Hippocampal formation (tissue), 2 donors: Measurements from ENCODE around the gene CRTAC1.
"Not testable (repeated sequence)": the region's sequence is repeated elsewhere in the genome, so short reads cannot be mapped to it uniquely, and the experiment has no call there.

Experiments
- DNase-seq, 2 donors: peaks; one replicate each; lab custom pipeline; 2025; lab: John Stamatoyannopoulos, UW

The CRTAC1 gene

GRCh38 chr10:97870990-97871389 lies 159.4 kb downstream of the CRTAC1 start:
- no peak for DNase-seq

GRCh38 chr10:97869091-97870042 lies 161.1 kb downstream of the CRTAC1 start:
- DNase-seq, result peak; percentile 57 to 86

DNA sequence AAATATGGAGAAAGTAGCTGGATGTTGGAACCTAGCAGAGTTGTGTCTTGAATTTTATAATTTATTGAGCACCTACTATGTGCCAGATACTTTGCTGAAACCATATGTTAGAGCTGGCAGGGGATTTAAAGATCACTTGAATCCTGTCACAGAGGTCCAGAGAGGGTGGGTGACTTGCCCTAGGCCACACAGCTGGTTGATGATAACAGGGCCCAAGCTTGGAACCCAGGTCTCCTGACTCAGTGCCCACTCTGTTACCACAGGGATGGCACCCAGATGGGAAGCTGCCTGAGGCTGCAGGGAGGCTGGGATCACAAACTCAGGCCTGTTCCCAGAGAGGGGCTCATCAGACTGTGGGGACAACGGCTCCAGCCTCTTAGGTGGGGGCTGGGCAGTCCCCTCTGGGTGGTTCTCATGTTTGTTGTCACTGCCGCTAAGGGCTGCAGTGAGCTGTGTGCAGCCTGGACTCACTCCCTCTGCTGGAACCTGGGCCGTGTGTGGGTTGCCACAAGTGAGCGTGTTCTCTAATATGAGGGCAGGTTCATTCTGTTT lies 162.2 kb downstream of the CRTAC1 start:
- no peak for DNase-seq

DNA sequence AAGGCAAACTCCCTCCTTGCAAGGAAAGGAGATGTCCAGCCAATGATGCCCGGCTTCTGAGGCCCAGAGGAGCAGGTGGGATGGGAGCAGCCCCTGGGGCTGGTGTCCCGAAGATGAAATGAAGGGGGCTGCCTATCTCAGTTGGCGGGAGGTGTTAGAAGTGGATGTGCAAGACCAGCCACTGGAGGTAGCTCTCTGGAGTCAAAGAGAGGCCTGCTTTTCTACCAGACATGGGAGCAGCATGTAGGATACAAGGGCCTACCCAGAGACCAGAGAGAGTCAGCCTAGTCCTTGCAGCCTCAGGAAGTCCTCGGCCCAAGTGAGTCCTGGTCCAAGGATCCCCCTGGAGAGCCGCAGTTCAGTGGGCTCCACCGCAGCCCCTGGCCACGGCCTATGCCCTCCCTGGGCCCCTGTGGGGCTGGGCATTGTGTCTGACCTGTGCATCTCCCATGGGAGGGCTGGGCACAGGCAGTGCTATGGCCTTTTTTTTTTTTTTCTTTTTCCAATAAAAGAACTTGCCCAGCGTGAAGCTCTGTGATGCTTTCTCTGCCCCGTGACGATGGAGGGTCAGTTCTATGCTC lies 163.1 kb downstream of the CRTAC1 start:
- DNase-seq, result no peak

DNA sequence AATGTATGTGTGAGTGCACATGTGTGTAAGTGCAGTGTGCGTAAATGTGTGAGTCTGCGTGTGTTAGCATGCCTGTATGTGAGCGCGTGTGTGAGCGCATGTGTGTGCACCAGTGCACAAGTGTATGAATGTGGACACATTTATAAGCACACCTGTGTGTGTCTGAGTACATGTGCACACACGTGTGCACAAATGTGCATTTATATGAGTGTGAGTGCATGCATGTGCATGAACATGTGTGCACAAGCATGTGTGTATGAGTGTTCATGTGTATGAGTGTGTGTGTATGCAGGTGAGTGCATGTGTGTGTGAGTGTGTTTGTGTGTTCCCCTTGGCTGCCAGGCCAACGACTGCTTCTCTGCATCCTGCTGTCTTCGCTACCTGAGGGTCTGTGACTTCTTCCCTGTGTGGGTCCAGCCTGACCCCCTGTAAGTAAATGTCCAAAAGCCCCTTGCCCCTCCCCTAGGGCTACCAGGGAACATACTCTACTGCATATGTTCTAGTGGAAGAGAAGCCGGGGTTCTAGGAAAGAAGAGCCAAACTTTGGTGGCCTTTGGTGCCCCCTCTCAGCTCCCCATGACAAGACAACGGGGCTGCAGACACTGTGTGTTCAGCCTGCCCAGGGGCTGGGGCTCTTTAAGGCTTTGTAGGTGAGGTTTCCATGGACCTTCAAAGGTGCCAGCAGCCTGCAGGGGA lies 163.7 kb downstream of the CRTAC1 start:
- DNase-seq, result no peak

DNA sequence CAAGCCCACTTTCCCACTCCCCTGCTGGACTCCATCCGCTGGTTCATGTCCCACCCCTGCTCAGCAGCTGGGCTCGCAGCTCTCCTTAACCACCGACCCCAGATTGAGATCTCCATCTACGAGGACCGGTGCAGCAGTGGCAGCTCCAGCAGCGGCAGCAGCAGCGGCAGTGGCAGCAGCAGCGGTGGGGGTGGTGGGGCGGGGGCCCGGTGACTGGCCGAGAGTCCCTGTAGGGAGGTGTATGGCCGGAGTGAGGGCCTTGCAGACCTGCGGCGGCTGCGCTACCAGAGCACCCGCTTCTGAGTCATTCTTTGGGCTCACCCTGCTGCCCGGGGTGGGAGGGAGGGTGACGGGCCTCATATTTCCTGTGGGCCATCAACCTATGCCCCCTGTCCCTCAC lies 164.9 kb downstream of the CRTAC1 start:
- no peak for DNase-seq

DNA sequence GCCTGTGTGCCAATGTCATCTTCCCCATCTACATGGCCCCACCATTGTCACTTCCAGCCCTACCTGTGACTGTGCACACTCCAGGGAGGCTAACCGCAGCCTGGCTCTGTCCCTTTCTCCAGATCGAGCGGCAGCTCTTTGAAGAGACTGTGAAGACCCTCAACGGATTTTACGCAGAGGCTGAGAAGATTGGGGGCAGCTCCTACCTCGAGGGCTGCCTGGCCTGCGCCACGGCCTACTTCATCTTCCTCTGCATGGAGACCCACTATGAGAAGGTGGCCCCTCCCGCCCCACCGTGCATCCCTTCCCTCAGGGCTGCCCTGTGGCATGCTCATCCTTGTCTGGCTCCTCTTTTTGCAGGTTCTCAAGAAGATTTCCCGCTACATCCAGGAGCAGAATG lies 166.6 kb downstream of the CRTAC1 start:
- DNase-seq, result no peak

DNA sequence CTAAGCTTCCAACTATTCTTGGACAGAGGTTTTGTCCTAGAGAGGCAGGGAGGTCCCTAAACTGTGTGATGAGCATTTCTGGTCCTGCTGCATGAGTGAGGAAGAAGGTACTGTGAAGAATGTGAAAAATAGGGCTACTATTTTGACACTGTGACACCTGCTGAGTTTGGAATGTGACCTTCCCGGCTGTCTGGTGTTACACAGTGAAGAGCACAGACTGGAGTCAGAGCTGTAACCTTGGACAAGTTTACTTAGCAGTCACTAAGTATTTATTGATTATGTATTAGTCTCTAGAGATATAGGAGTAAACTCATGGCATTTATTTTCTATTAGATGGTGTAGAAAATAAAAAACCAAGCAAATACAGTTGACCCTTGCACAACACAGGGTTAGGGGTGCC lies 168.5 kb downstream of the CRTAC1 start:
- DNase-seq, result no peak

DNA sequence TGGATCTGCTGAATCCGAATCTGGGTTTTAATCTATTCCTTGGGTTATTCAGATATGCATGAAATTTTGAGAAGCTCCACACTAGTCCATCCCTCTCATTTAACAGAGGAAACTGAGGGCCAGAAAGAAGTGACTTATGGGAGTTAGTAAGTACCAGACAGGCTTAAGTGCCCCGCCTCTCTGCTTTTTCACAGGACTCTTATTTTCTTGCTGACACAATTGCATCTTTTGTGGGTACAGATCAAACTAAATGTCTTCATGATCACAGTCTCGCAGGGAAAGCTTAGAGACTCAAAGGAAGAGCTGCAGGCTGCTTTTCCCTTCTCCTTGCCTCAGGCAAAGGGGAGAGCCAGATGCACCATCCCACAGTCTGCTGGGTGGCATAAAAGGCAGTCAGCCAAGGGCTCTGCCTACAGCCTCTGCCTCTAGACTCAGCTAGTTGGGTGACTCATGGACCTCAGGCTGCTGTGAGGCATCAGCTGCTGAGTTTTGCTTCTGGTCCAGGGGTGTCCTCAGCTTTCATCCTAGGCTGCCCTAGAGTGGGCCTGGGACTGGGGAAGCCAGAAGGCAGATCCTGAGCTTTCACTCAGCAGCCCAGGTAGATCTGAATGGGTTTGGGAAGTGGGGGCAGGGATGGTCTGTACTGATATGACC lies 169.2 kb downstream of the CRTAC1 start:
- no peak for DNase-seq

GRCh38 chr10:97858001-97858439 lies 172.4 kb downstream of the CRTAC1 start:
- DNase-seq, result no peak

DNA sequence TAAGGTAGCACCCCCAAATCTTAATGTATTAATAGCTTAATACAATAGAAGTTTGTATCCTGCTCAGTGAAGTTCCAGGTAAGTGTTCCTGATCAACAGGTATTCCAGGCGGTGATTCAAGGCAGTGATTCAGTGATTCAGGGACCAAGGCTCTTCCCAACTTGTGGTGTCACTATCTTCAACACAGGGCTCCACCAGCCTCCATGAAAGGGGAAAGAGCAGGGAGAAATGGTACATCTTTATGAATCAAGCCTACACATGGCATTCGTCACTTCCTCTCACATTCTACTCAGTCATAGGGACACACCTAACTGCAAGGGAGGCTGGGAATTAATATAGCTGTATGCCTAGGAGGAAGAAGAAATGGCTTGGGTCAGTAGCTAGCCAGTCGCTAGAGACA lies 175.7 kb downstream of the CRTAC1 start:
- no peak for DNase-seq

GRCh38 chr10:97852840-97853405 lies 177.5 kb downstream of the CRTAC1 start:
- DNase-seq, result no peak

GRCh38 chr10:97852277-97852676 lies 178.1 kb downstream of the CRTAC1 start:
- no peak for DNase-seq

DNA sequence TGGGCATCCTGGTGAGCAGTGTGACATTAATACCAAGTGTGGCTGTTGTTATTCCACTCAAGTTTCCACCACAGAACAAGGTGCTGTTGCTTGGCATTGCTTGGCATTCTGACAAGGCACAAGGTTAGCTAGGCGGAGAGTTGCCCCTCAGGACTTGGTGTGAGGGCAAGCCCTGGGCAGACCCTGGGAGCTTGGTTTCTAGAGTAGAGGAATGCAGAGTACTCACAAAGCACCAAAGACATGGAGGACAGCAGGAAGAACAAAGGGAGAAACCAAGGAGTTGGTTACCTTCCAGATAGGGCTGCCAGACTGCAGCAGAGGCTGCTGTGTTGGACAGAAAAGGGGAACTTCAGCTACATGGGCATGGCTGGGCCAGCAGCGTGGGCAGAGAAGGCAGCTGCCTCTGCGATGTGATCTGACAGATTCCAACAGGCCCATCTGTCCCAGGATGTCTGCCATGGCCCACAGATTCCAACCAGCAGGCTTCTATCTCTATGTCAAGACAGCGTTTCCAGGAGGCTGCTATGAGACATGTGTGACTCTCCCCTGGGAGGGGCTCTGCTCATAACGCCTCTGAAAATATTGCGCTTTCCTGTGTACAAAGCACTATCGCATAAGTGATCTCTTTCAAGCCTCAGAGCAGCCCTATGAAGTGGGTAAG lies 178.9 kb downstream of the CRTAC1 start:
- DNase-seq, result peak; percentile 48 to 87

DNA sequence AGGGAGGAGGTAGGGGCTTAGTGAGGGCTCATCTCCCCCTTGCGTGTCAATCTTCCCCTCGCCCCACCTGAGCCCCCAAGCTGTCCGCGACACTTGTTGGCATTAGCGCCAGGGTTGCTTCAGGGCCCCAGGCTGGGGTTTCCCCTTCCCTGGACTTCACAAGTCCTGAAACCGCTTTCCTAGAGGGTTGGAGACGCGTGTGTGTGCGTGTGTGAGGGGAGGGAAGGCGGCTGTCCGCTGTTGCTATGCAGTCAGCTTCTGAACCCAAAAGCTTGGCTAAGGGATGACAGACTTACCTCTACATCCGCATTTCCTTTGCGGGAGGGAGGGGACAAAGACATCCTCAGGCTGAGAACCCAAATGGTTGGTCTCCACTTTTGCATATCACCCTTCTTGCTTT lies 180.0 kb downstream of the CRTAC1 start:
- no peak for DNase-seq

- DNase-seq, result no peak
Observed at GRCh38 chr10:97849687-97850402, 180.6 kb downstream of the CRTAC1 start, which contains the start of gene GOLGA7B. Gene GOLGA7B (plus strand): TSS chr10:97849843. CDS start chr10:97850304, 461 bp downstream.

DNA sequence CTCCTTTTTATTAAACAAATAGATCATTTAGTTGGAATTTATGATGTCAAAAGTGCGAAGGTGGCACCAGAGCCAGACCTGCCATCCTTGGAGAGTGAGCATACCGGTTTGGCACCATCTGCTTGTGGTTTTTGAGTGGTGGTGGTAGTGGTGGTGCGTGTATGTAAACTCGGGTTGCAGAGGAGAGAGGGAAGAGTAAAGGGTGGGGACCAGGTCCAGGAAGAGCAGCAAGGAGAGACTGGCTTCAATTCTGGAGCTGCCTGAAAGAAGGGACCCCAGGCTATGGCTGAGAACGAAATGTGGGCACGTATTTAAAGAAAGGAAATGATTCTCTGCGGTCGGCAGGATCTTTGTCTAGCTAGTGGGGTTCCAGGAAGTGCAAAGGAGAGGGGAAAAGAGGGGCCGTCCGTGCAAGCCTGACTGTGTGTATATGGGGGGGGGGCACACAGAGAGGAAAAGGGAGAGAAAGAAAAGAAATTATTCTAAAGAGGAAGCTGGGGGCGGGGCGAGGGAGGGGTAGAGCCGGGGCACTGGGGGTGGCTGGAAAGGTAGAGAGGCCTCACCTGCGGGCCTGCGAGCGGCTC lies 181.2 kb downstream of the CRTAC1 start:
- DNase-seq, result no peak

- no peak for DNase-seq
Observed at GRCh38 chr10:97844678-97845077, 185.7 kb downstream of the CRTAC1 start.

DNA sequence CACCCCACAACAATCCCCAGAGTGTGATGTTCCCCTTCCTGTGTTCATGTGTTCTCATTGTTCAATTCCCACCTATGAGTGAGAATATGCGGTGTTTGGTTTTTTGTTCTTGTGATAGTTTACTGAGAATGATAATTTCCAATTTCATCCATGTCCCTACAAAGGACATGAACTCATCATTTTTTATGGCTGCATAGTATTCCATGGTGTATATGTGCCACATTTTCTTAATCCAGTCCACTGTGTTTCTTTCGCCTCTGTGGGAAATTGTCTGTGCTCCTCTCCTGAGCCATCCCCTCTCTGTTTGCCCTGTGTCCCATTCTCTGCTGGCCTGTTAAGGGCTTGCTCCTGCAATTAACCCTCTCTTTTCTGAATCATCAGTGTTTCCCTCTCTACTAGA lies 186.4 kb downstream of the CRTAC1 start:
- DNase-seq, result not testable (repeated sequence)

DNA sequence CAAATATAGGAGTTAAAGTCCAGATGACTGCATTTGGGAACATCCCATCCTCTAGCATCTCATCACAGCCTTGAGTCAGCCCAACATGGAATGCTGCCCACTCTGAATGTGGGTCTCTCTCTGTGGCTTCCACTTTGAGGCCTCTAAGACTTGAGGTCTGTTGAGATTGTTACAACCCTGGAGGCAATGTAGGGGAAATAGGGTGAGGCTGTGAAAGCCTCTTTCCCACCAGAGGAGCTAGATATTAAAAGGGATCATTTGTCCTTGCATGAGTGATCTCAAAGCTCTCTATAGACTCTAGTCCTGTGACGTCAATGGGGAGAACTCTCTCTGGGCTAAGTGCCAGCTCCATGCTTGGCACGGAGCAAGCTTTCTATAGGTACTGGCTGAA lies 187.1 kb downstream of the CRTAC1 start:
- DNase-seq, result no peak
